Neural crest cell (in vitro differentiated cells): ENCODE measurements around the gene CMSS1. TPM values are rescaled to one million over a fixed set of nuclear protein-coding genes. Genes with fewer than 3 reads are reported as not detected.

ENCODE experiments used
- DNase-seq: peaks from one replicate; pipeline ENCODE4 v3.0.0; 2021; ENCODE audit warnings: low read depth, mixed read lengths, low spot score
- H3K27ac Mint-ChIP-seq: one replicate; pipeline ENCODE4 v1.8.0; 2021; ENCODE audit warnings: mild to moderate bottlenecking, mixed read lengths; ENCODE audit not compliant: unreplicated experiment
- H3K27me3 Mint-ChIP-seq: 2 replicates; pipeline ENCODE4 v1.8.0; 2021; ENCODE audit warnings: low read depth, mild to moderate bottlenecking, mixed read lengths
- H3K36me3 Mint-ChIP-seq: 2 replicates; pipeline ENCODE4 v1.8.0; 2021; ENCODE audit warnings: low read depth, mild to moderate bottlenecking, mixed read lengths
- H3K4me1 Mint-ChIP-seq: 2 replicates; pipeline ENCODE4 v1.8.0; 2021; ENCODE audit warnings: mixed read lengths
- H3K4me3 Mint-ChIP-seq: one replicate; pipeline ENCODE4 v1.8.0; 2021; ENCODE audit warnings: mild to moderate bottlenecking, mixed read lengths
- H3K9me3 Mint-ChIP-seq: 2 replicates; pipeline ENCODE4 v1.8.0; 2021; ENCODE audit warnings: mixed read lengths
- CTCF ChIP-seq: fragments of 200-600 bp; sonication (generic); conservative IDR thresholded peaks from 2 replicates; pipeline ENCODE4 v1.5.0; 2021; ENCODE audit warnings: antibody characterized with exemption, mild to moderate bottlenecking
- total RNA-seq: library from RNA; stranded (reverse); gene quantifications from 2 replicates; pipeline ENCODE4 v1.2.1, GENCODE V29; 2021

The CMSS1 gene
- total RNA-seq, 1 donor from 2014 or later, result 60.9 TPM

- Mint-ChIP-seq H3K4me3 (no peak overlapping the region), H3K27me3 (no peaks in the 10 kb centered on the region), H3K4me1 (no peaks in the 10 kb centered on the region), H3K36me3 (peaks cover 2% of the 10 kb centered on the region), H3K9me3 (no peaks in the 10 kb centered on the region), H3K27ac (no peak overlapping the region)
- DNase-seq, result no peak
- no peak for TF ChIP-seq CTCF
Measured at GRCh38 chr3:100030346-100030745, 212.7 kb downstream of the CMSS1 start.

GRCh38 chr3:100030914-100031425 lies 213.3 kb downstream of the CMSS1 start:
- TF ChIP-seq CTCF, result no peak
- no peak overlapping the region for H3K27ac Mint-ChIP-seq

GRCh38 chr3:100032243-100032642 lies 214.6 kb downstream of the CMSS1 start:
- Mint-ChIP-seq H3K27me3 (no peaks in the 10 kb centered on the region), H3K4me3 (no peak overlapping the region), H3K27ac (no peak overlapping the region), H3K9me3 (no peaks in the 10 kb centered on the region), H3K4me1 (no peaks in the 10 kb centered on the region), H3K36me3 (peaks cover 2% of the 10 kb centered on the region)
- no peak for TF ChIP-seq CTCF
- no peak for DNase-seq

More at GRCh38 chr3:100030914-100031425, 213.3 kb downstream of the CMSS1 start:
- no peak overlapping the region for H3K4me3 Mint-ChIP-seq
- DNase-seq, result no peak
- peaks cover 2% of the 10 kb centered on the region for H3K36me3 Mint-ChIP-seq
- no peaks in the 10 kb centered on the region for H3K4me1 Mint-ChIP-seq
- no peaks in the 10 kb centered on the region for H3K27me3 Mint-ChIP-seq
- no peaks in the 10 kb centered on the region for H3K9me3 Mint-ChIP-seq

- Mint-ChIP-seq H3K4me1 (no peaks in the 10 kb centered on the region), H3K27ac (no peak overlapping the region), H3K4me3 (no peak overlapping the region), H3K9me3 (no peaks in the 10 kb centered on the region), H3K27me3 (no peaks in the 10 kb centered on the region), H3K36me3 (peaks cover 2% of the 10 kb centered on the region)
- no peak for DNase-seq
- no peak for TF ChIP-seq CTCF
Measured at GRCh38 chr3:100033184-100033583, 215.5 kb downstream of the CMSS1 start.

GRCh38 chr3:100033903-100034471 lies 216.3 kb downstream of the CMSS1 start:
- H3K27me3 Mint-ChIP-seq, result no peaks in the 10 kb centered on the region
- no peak for TF ChIP-seq CTCF
- no peaks in the 10 kb centered on the region for H3K9me3 Mint-ChIP-seq
- H3K4me3 Mint-ChIP-seq, result no peak overlapping the region
- no peak overlapping the region for H3K27ac Mint-ChIP-seq
- H3K36me3 Mint-ChIP-seq, result peaks cover 2% of the 10 kb centered on the region
- no peak for DNase-seq
- H3K4me1 Mint-ChIP-seq, result no peaks in the 10 kb centered on the region
